GM18502 (cell line): ENCODE data around the gene TMEM208.
A peak's percentile ranks its signal among the peaks of the same experiment; 100 is the strongest.

Experiments used
- ATAC-seq: cut with Tn5 transposase; IDR thresholded peaks from one replicate; pipeline ENCODE4 v1.9.1; 2021; ENCODE audit warnings: mild to moderate bottlenecking; ENCODE audit not compliant: unreplicated experiment, poor library complexity

TMEM208 gene

DNA sequence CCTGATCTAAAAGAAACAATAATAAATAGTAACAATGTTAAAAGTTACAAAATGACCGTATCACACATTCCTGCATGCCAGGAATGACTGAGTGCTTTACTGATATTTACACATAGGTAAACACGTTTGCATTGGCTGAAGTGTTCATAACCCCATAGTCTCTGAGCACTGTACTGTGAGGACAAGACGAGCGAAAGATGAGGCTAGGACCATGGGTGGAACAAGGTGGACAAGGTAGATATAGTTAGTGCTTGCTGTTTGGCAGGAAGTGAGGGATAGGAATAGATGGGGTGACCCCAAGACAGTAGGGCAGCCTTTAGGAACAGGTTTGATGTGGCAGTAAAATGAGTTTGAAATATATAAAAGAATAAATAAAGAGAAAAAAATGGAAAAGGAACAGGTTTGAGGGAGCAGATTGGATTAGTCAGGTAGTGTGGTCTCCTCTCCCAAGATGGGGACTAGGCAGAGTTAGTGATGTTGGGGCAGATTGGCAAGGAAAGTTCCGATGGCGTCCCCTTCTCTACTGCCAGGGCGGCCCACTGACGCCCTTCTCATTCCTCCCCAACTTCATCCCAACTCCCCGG, 35.4 kb upstream of the TMEM208 start:
- ATAC-seq = no peak

GRCh38 chr16:67191995-67192681, 34.8 kb upstream of the TMEM208 start, which contains the start of gene E2F4:
Gene E2F4, plus strand, starts transcription at chr16:67192155. Its CDS starts 73 bp downstream, at chr16:67192228.
- peak; percentile 88 for ATAC-seq

- ATAC-seq = peak; percentile 10
Measured at GRCh38 chr16:67192781-67193361, 34.1 kb upstream of the TMEM208 start.

DNA sequence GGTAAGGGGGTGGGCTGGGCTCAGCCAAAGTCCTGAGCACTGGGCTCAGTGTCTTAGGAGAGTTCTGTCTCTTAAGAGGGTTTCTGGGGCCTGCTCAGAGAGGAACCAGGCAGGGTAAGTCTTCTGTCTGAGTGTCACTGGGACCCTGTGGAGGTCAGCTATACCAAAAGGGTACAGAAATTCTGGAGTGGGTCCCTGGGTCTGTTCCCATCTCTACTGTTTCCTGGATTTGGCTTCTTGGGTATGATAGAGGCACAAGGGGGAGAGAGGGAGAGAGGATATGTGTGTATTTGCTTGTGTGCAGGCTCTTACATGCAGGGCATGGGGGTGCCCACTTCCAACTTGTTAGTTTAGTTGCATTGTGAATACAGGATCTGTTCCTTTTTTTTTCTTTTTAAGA, 33.4 kb upstream of the TMEM208 start:
- no peak for ATAC-seq

GRCh38 chr16:67194260-67194659, 32.7 kb upstream of the TMEM208 start:
- no peak for ATAC-seq

- no peak for ATAC-seq
Measured at GRCh38 chr16:67195676-67196075, 31.3 kb upstream of the TMEM208 start.

GRCh38 chr16:67196881-67197280, 30.0 kb upstream of the TMEM208 start:
- ATAC-seq = no peak

- no peak for ATAC-seq
Measured at GRCh38 chr16:67197704-67198103, 29.2 kb upstream of the TMEM208 start.

GRCh38 chr16:67198238-67198734, 28.6 kb upstream of the TMEM208 start:
- no peak for ATAC-seq

GRCh38 chr16:67199011-67199807, 27.7 kb upstream of the TMEM208 start, which contains the start of gene ELMO3:
Gene ELMO3, plus strand, starts transcription at chr16:67199131. Its CDS starts 196 bp downstream, at chr16:67199327.
- ATAC-seq = no peak

DNA sequence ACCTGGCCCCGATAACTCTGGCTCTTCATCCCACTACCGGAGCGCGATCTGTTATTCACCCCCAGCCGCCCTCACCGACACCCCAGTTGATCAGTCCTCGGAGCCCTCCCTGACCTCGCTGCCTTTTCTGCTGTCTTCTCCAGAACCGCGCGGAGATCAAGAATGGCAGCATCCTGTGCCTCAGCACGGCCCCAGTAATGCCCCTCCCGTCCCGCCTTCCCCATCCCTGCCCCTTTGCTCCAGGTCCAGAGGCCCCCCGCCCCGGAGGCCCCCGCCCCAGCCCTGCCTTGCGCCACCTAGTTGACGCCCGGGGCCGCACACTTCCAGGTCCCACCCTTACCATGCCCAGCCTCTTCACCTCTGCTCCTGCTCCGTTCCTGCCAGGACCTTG, 27.1 kb upstream of the TMEM208 start:
- no peak for ATAC-seq

GRCh38 chr16:67200491-67200890, 26.4 kb upstream of the TMEM208 start:
- ATAC-seq = no peak

DNA sequence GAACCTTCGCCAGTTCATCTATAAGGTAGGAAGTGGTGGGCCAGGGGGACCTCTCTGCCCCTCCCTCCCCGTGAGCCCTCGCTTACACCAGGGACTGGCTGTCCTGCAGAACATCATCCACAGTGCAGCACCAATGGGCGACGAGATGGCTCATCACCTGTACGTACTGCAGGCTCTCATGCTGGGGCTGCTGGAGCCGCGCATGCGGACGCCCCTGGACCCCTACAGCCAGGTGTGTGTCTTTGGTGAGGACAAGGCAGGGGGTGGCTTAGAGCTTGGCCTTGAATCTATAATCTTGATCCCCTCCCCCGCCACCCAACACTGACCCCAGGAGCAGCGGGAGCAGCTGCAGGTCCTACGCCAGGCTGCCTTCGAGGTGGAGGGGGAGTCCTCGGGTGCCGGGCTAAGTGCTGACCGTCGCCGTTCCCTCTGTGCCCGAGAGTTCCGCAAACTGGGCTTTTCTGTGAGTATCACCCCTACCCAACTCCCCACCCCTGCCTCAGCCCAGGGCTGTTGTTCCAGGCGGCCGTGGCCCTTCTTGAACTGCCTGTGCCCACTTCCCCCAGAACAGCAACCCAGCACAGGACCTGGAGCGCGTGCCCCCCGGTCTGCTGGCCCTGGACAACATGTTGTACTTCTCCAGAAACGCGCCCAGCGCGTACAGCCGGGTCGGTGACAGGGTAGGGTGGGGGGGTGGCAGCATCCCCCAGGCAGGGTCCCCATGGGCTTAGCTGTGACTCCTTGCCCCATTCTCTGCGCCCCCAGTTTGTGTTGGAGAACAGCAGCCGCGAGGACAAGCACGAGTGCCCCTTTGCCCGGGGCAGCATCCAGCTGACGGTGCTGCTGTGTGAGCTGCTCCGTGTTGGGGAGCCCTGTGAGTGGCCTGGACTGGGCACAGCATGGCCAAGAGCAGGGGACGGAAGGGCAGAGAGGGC, 25.3 kb upstream of the TMEM208 start:
- no peak for ATAC-seq

- no peak for ATAC-seq
Measured at GRCh38 chr16:67202426-67202825, 24.5 kb upstream of the TMEM208 start.

- ATAC-seq = no peak
Measured at GRCh38 chr16:67202956-67203493, 23.9 kb upstream of the TMEM208 start.

DNA sequence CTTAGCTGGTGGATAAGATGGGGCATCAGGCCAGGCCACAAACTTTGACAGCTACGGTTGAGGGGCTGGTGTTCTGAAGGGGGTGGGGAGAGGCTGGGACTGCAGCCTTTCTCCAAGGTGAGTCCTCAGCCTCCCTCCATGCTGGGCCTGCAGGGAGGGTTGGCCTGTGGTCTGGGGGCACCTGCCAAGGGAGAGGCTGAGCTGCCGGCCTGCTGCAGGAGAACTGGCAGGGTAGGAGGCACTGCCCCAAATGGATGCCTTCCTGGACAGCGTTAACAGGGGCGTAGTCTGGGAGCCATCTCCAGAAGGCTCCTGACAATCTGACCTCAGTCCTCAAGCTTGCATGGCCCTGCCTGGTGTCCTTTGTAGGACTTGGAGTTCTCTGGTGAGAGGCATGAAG, 22.9 kb upstream of the TMEM208 start:
- no peak for ATAC-seq

DNA sequence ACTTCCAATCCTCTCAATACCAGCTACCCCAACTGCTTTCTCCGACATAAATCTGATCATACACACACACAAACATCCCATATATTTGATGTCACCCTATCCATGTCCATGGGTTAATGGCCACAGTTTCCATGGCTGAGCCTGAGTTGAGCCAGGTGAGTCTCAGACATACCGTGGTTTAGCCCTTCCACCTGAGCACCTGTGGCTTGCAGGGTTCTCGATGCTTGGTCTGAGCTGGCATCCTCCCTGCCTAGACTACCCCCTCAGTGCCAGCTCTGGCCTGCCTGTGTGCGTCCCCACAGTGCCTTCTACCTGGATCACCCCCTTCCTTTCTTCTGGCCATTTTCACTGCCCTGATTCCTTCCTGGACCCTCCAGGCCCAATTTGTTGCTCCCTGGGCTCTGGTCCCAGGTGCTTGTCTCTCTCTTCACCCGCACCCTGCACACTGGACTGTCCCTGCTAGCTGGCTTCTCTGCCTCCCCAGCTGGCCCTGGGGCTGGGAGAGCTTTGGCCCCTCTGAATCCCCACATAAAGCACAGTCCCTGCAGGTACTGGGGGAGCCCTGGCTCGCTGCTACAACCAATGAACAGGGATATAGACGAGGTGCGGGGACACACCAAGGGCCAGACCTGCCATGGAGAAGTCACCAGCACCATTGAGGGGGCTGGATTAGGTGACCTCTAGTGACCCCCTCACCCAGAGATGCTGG, 20.6 kb upstream of the TMEM208 start:
- ATAC-seq = no peak

DNA sequence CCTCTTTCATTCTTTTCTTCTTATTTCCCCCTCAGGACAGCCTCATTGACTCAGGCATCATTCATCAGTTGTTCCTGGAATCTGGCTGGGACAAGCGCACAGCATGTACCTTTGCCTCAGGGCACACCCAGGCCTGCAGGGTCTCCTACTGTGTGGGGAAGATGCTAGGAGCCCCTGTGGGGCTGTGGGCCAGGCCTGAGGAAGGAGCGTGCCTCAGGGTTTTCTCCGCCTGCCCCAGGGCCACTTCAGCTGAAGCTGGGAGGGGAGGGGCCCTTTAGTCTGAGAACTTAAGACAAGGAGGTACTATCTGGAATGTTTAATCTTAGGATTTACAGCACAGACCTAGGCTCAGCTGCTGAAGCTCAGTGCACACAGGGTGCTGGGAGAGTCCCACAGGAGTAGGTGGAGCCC, 20.1 kb upstream of the TMEM208 start:
- no peak for ATAC-seq
